Endothelial cell (in vitro differentiated cells): ENCODE data around the gene ADARB2. TPM values are rescaled to one million over a fixed set of nuclear protein-coding genes. Genes with fewer than 3 reads are reported as not detected.

Experiments
- DNase-seq: peaks from one replicate; pipeline ENCODE4 v3.0.0; 2021; ENCODE audit warnings: low spot score
- H3K27ac Mint-ChIP-seq: one replicate; pipeline ENCODE4 v1.8.0; 2021; ENCODE audit warnings: mixed read lengths, inconsistent platforms; ENCODE audit not compliant: unreplicated experiment
- H3K27me3 Mint-ChIP-seq: one replicate; pipeline ENCODE4 v1.8.0; 2021; ENCODE audit warnings: mild to moderate bottlenecking, moderate library complexity, mixed read lengths, inconsistent platforms; ENCODE audit not compliant: unreplicated experiment
- H3K36me3 Mint-ChIP-seq: one replicate; pipeline ENCODE4 v1.8.0; 2021; ENCODE audit warnings: mild to moderate bottlenecking, low read depth, mixed read lengths, inconsistent platforms; ENCODE audit not compliant: unreplicated experiment
- H3K4me1 Mint-ChIP-seq: one replicate; pipeline ENCODE4 v1.8.0; 2021; ENCODE audit warnings: mild to moderate bottlenecking, mixed read lengths, inconsistent platforms; ENCODE audit not compliant: unreplicated experiment
- H3K4me3 Mint-ChIP-seq: one replicate; pipeline ENCODE4 v1.8.0; 2021; ENCODE audit warnings: mild to moderate bottlenecking, mixed read lengths, inconsistent platforms; ENCODE audit not compliant: unreplicated experiment
- H3K9me3 Mint-ChIP-seq: one replicate; pipeline ENCODE4 v1.8.0; 2021; ENCODE audit warnings: mixed read lengths, inconsistent platforms; ENCODE audit not compliant: unreplicated experiment
- CTCF ChIP-seq: fragments of 200-600 bp; sonication (generic); IDR thresholded peaks from one replicate; pipeline ENCODE4 v1.5.0; 2021; ENCODE audit warnings: antibody characterized with exemption; ENCODE audit not compliant: unreplicated experiment
- total RNA-seq: library from RNA; stranded (reverse); fragmentation: NEBNext Ultra II Directional; extraction: Animal tissue kit (Norgen Biotek cat#: 25700); gene quantifications from one replicate; pipeline ENCODE4 v1.2.1, GENCODE V29; 2021; ENCODE audit not compliant: unreplicated experiment

Gene ADARB2
- total RNA-seq, 1 donor from 2014 or later = 54.9 TPM

- no peak for TF ChIP-seq CTCF
- Mint-ChIP-seq H3K4me3 (no peak overlapping the region), H3K36me3 (peaks cover 6% of the 10 kb centered on the region), H3K4me1 (peaks cover 13% of the 10 kb centered on the region), H3K27ac (no peak overlapping the region), H3K27me3 (peaks cover 1% of the 10 kb centered on the region), H3K9me3 (no peaks in the 10 kb centered on the region)
- no peak for DNase-seq
These were observed 551.2 kb downstream of the ADARB2 start for GRCh38 chr10:1185911-1186682.

GRCh38 chr10:1184541-1185430 is 552.5 kb downstream of the ADARB2 start:
- H3K4me1 Mint-ChIP-seq = peaks cover 13% of the 10 kb centered on the region
- H3K27ac Mint-ChIP-seq = no peak overlapping the region
- H3K4me3 Mint-ChIP-seq = no peak overlapping the region
- no peaks in the 10 kb centered on the region for H3K9me3 Mint-ChIP-seq
- H3K27me3 Mint-ChIP-seq = peaks cover 1% of the 10 kb centered on the region
- DNase-seq = no peak
- H3K36me3 Mint-ChIP-seq = peaks cover 6% of the 10 kb centered on the region
- TF ChIP-seq CTCF = no peak

- Mint-ChIP-seq H3K36me3 (peaks cover 6% of the 10 kb centered on the region), H3K4me1 (peaks cover 14% of the 10 kb centered on the region), H3K27ac (no peak overlapping the region), H3K4me3 (no peak overlapping the region), H3K9me3 (no peaks in the 10 kb centered on the region), H3K27me3 (peaks cover 1% of the 10 kb centered on the region)
- DNase-seq = no peak
- no peak for TF ChIP-seq CTCF
These were observed 553.6 kb downstream of the ADARB2 start for GRCh38 chr10:1183701-1184100.

GRCh38 chr10:1183033-1183396 is 554.3 kb downstream of the ADARB2 start:
- DNase-seq = no peak
- Mint-ChIP-seq H3K27me3 (no peaks in the 10 kb centered on the region), H3K27ac (no peak overlapping the region)

More at GRCh38 chr10:1183033-1183396, 554.3 kb downstream of the ADARB2 start:
- Mint-ChIP-seq H3K36me3 (peaks cover 2% of the 10 kb centered on the region), H3K4me1 (peaks cover 9% of the 10 kb centered on the region), H3K4me3 (no peak overlapping the region), H3K9me3 (no peaks in the 10 kb centered on the region)
- TF ChIP-seq CTCF = no peak
